ENCODE measurements around the gene DCUN1D4.

DNA sequence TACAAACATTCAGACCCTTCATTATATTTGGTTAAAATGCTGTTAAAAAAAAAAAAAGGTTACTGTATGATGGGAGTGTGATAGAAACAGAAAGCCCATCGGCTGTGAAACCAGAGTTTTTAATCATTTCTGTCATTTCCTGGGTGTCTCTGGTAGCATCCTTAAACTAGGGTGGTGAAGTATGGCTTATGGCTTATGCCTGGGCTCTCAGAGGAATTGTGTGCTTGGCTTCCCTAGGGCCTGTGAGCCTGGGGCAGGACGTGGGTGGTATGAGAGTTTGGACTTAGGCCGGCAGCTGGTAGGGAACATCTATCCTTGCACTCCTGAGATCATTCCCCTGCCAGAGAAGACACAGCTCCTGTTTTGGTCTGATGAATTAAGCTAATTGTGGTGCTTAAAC lies 52.2 kb downstream of the DCUN1D4 start:
- TF ChIP-seq CTCF (IDR thresholded peaks at IDR 0.05; ENCODE audit: insufficient read depth, low read length, poor library complexity, severe bottlenecking) (no peak), EZH2phosphoT487 (conservative IDR thresholded peaks at IDR 0.05; ENCODE audit: low read length) (no peak)

Measured in SU-DHL-6 (cell line).